GM10266 (cell line): ENCODE results near the gene PKD2.
"Not testable (repeated sequence)": the region's sequence is repeated elsewhere in the genome, so short reads cannot be mapped to it uniquely, and the experiment has no call there.

Experiments
- DNase-seq: peaks from one replicate; pipeline ENCODE4 v3.0.0; 2012; ENCODE audit errors: extremely low spot score
- CTCF ChIP-seq: IDR thresholded peaks from 2 replicates; pipeline ENCODE4 v1.5.1; 2012; ENCODE audit warnings: mild to moderate bottlenecking, low read depth; ENCODE audit not compliant: control insufficient read depth, insufficient read depth; ENCODE audit errors: missing control alignments

The PKD2 gene

GRCh38 chr4:88101165-88101564, 93.7 kb downstream of the PKD2 start:
- DNase-seq: no peak
- no peak for TF ChIP-seq CTCF

GRCh38 chr4:88102026-88102425, 94.6 kb downstream of the PKD2 start:
- no peak for TF ChIP-seq CTCF

GRCh38 chr4:88104902-88105610, 97.6 kb downstream of the PKD2 start:
- DNase-seq: no peak

More at GRCh38 chr4:88102026-88102425, 94.6 kb downstream of the PKD2 start:
- no peak for DNase-seq

GRCh38 chr4:88106205-88106604, 98.8 kb downstream of the PKD2 start:
- DNase-seq: no peak
- no peak for TF ChIP-seq CTCF

More at GRCh38 chr4:88104902-88105610, 97.6 kb downstream of the PKD2 start:
- no peak for TF ChIP-seq CTCF

- DNase-seq: no peak
Measured at GRCh38 chr4:88107406-88108107, 100.1 kb downstream of the PKD2 start.

GRCh38 chr4:88108108-88108465, 100.7 kb downstream of the PKD2 start:
- not testable (repeated sequence) for DNase-seq

More at GRCh38 chr4:88107406-88108107, 100.1 kb downstream of the PKD2 start:
- no peak for TF ChIP-seq CTCF

- DNase-seq: no peak
- TF ChIP-seq CTCF: no peak
Measured at GRCh38 chr4:88108747-88109122, 101.3 kb downstream of the PKD2 start.
